Right atrium auricular region (tissue), 2 donors: ENCODE measurements around the gene TUBB1. TPM values are rescaled to one million over a fixed set of nuclear protein-coding genes. Genes with fewer than 3 reads are reported as not detected.

Experiments used
- DNase-seq: peaks from one replicate; pipeline ENCODE4 v3.0.0-alpha.2; 2019; ENCODE audit warnings: low spot score
- H3K27ac ChIP-seq, 2 donors: fragments of 200-600 bp; sonication (generic); 1 replicate in 1 of 2; 2 replicates in 1 of 2; pipeline ENCODE4 v1.5.1; 2016 to 2019
- H3K27me3 ChIP-seq, 2 donors: fragments of 200-600 bp; sonication (generic); one replicate each; pipeline versions ENCODE4 v1.5.1 to v1.6.0; 2017 to 2019
- H3K36me3 ChIP-seq: fragments of 200-600 bp; sonication (generic); one replicate; pipeline ENCODE4 v1.5.1; 2016
- H3K4me1 ChIP-seq, 2 donors: fragments of 200-600 bp; sonication (generic); one replicate each; pipeline versions ENCODE4 v1.5.1 to v1.6.0; 2017 to 2019
- H3K4me3 ChIP-seq, 2 donors: fragments of 200-600 bp; sonication (generic); 1 replicate in 1 of 2; 2 replicates in 1 of 2; pipeline ENCODE4 v1.5.1; 2017 to 2019; ENCODE audit warnings: mild to moderate bottlenecking in 1 of 2, moderate library complexity in 1 of 2
- H3K9me3 ChIP-seq, 2 donors: fragments of 200-600 bp; sonication (generic); one replicate each; pipeline ENCODE4 v1.5.1; 2019
- CTCF ChIP-seq, 2 donors: fragments of 200-600 bp; sonication (generic); IDR thresholded peaks; one replicate each; pipeline ENCODE4 v1.5.1; 2019; ENCODE audit warnings: antibody characterized with exemption in 2 of 2
- total RNA-seq, 2 donors: library from RNA; depleted of rRNA; stranded (reverse); fragments of >200 nt; gene quantifications; one replicate each; pipeline ENCODE4 v1.1.0, GENCODE V29; 2016

TUBB1 gene
- total RNA-seq, 2 donors from 2014 or later: 0.19 to 0.35 TPM

- Histone ChIP-seq H3K4me1 (peaks cover 0 to 44% of the 10 kb centered on the region in 2 donors), H3K36me3 (peaks cover 3% of the 10 kb centered on the region), H3K27me3 (no peaks in the 10 kb centered on the region), H3K4me3 (no peak overlapping the region), H3K27ac (peak overlapping the region in 1 of 2 donors; percentile 30), H3K9me3 (no peaks in the 10 kb centered on the region)
- DNase-seq: no peak
- no peak for TF ChIP-seq CTCF (IDR thresholded peaks at IDR 0.05)
Measured at GRCh38 chr20:59017493-59018231, 1.6 kb upstream of the TUBB1 start.

GRCh38 chr20:59018817-59019216, 412 bp upstream of the TUBB1 start:
- H3K4me3 ChIP-seq: no peak overlapping the region
- H3K9me3 ChIP-seq: no peaks in the 10 kb centered on the region
- peaks cover 0 to 44% of the 10 kb centered on the region in 2 donors for H3K4me1 ChIP-seq
- no peak for DNase-seq
- H3K27ac ChIP-seq: no peak overlapping the region
- no peak for TF ChIP-seq CTCF (IDR thresholded peaks at IDR 0.05)
- H3K36me3 ChIP-seq: peaks cover 8% of the 10 kb centered on the region
- H3K27me3 ChIP-seq: no peaks in the 10 kb centered on the region

DNA sequence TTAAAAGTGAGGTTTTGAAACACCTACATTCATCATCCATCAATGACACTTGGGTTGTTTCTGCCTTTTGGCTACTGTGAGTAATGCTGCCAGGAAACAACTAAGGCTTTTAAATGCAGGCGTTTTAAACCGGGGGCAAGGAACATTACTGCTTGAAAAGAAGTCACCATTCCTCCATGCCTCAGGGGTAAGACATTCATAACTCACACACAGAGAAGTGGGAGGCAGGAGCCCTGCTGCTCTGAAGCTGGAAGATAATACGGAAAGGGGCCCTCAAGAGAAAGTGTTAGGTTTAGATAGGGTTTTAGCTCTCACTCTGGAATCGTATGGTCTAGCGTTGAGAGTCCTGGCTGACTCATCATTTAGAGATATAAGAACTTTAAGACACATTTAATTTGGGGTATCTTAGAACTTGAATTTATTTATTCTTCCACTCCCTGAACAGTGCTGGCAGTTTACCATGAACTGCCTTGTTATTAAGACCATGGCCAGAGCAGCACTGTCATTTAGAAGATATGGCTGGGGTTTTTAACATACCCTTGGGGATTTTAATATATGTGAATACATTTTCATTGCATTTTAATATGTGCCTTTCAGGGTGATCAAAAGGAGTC, 1.8 kb downstream of the TUBB1 start:
- no peak for TF ChIP-seq CTCF (IDR thresholded peaks at IDR 0.05)
- no peak overlapping the region for H3K27ac ChIP-seq
- no peak for DNase-seq
- H3K36me3 ChIP-seq: peaks cover 25% of the 10 kb centered on the region
- no peaks in the 10 kb centered on the region for H3K27me3 ChIP-seq
- no peaks in the 10 kb centered on the region for H3K9me3 ChIP-seq
- H3K4me1 ChIP-seq: peaks cover 0 to 34% of the 10 kb centered on the region in 2 donors
- H3K4me3 ChIP-seq: no peak overlapping the region

GRCh38 chr20:59022754-59023153, 3.5 kb downstream of the TUBB1 start:
- DNase-seq: no peak
- no peak for TF ChIP-seq CTCF (IDR thresholded peaks at IDR 0.05)
- no peak overlapping the region for H3K4me3 ChIP-seq
- no peak overlapping the region for H3K27ac ChIP-seq
- no peaks in the 10 kb centered on the region for H3K9me3 ChIP-seq
- no peaks in the 10 kb centered on the region for H3K27me3 ChIP-seq
- H3K36me3 ChIP-seq: peaks cover 25% of the 10 kb centered on the region
- peaks cover 0 to 28% of the 10 kb centered on the region in 2 donors for H3K4me1 ChIP-seq

DNA sequence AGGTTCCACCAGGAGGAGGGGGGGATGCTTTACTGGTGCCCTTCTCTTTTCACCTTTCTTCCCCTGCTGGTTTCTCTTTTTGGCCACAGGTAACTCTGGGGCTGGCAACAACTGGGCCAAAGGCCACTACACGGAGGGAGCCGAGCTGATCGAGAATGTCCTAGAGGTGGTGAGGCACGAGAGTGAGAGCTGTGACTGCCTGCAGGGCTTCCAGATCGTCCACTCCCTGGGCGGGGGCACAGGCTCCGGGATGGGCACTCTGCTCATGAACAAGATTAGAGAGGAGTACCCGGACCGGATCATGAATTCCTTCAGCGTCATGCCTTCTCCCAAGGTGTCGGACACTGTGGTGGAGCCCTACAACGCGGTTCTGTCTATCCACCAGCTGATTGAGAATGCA, 4.4 kb downstream of the TUBB1 start:
- H3K36me3 ChIP-seq: peaks cover 33% of the 10 kb centered on the region
- no peak for TF ChIP-seq CTCF (IDR thresholded peaks at IDR 0.05)
- no peaks in the 10 kb centered on the region for H3K27me3 ChIP-seq
- H3K4me1 ChIP-seq: peaks cover 0 to 33% of the 10 kb centered on the region in 2 donors
- no peak overlapping the region for H3K4me3 ChIP-seq
- no peak overlapping the region for H3K27ac ChIP-seq
- DNase-seq: no peak
- H3K9me3 ChIP-seq: no peaks in the 10 kb centered on the region
